K562 (cell line): Measurements from ENCODE around the gene POLR2A. TPM values are rescaled to one million over a fixed set of nuclear protein-coding genes. Genes with fewer than 3 reads are reported as not detected.
A peak's percentile ranks its signal among the peaks of the same experiment; 100 is the strongest.

Experiments used
- CCNT2 ChIP-seq: IDR thresholded peaks from 2 replicates; pipeline ENCODE4 v1.6.1; 2011; ENCODE audit warnings: borderline replicate concordance, low read depth, mild to moderate bottlenecking, moderate library complexity, mixed read lengths, low read length; ENCODE audit not compliant: insufficient read length; ENCODE audit errors: extremely low read depth
- ETS2 ChIP-seq: IDR thresholded peaks from 2 replicates; pipeline ENCODE4 v1.6.1; 2016; ENCODE audit warnings: borderline replicate concordance, missing genetic modification characterization, mild to moderate bottlenecking, moderate library complexity, missing compliant biosample characterization; ENCODE audit not compliant: poor library complexity, severe bottlenecking
- KAT7 ChIP-seq: sonication (generic); formaldehyde crosslinking; IDR thresholded peaks from 2 replicates; pipeline ENCODE4 v1.8.0; 2022; ENCODE audit warnings: missing genetic modification reagents, mild to moderate bottlenecking, borderline replicate concordance
- KLF13 ChIP-seq: fragments of 450-650 bp; IDR thresholded peaks from 2 replicates; pipeline ENCODE4 v1.6.1; 2016; ENCODE audit warnings: missing genetic modification characterization, low read depth, mild to moderate bottlenecking, missing compliant biosample characterization, moderate library complexity, borderline replicate concordance
- MEIS2 ChIP-seq: fragments of 450-650 bp; IDR thresholded peaks from 2 replicates; pipeline ENCODE4 v1.6.1; 2014; ENCODE audit warnings: mild to moderate bottlenecking; ENCODE audit not compliant: partially characterized antibody
- MXI1 ChIP-seq: IDR thresholded peaks from 2 replicates; pipeline ENCODE4 v1.6.1; 2011; ENCODE audit warnings: low read depth, mild to moderate bottlenecking, improper control_type of control experiment, low read length
- NFIC ChIP-seq: fragments of 450-650 bp; IDR thresholded peaks from 2 replicates; pipeline ENCODE4 v1.6.1; 2017; ENCODE audit warnings: mild to moderate bottlenecking, inconsistent platforms
- PHF8 ChIP-seq: fragments of 200-600 bp; sonication (generic); IDR thresholded peaks from 2 replicates; pipeline ENCODE4 v1.6.1; 2012; ENCODE audit warnings: mixed run types, mild to moderate bottlenecking, inconsistent platforms, low read length, moderate library complexity, borderline replicate concordance
- TAF1 ChIP-seq: IDR thresholded peaks from 2 replicates; pipeline ENCODE4 v1.6.1; 2011; ENCODE audit warnings: mild to moderate bottlenecking, low read length, moderate library complexity; ENCODE audit not compliant: insufficient read depth, control insufficient read depth, severe bottlenecking; ENCODE audit errors: extremely low read depth
- ZBTB1 ChIP-seq: sonication (generic); formaldehyde crosslinking; IDR thresholded peaks from 2 replicates; pipeline ENCODE4 v1.8.1; 2023; ENCODE audit warnings: missing genetic modification reagents, low read depth, mild to moderate bottlenecking, borderline replicate concordance
- ZBTB7A ChIP-seq: IDR thresholded peaks from 2 replicates; pipeline ENCODE4 v1.6.1; 2011; ENCODE audit warnings: low read depth, mild to moderate bottlenecking, low read length, moderate library complexity, borderline replicate concordance; ENCODE audit not compliant: control insufficient read depth
- polyA plus RNA-seq, 8 experiments: library from polyadenylated mRNA; depleted of rRNA in 4 of 8; stranded (reverse) in 5 of 8; unstranded in 3 of 8; fragments of >200 nt; fragmentation: Nextera tagmentation in 2 of 8; fragmentation: Illumina TruSeq in 1 of 8; extraction: Ambion mirVana in 2 of 8; extraction: Trizol in 1 of 8; gene quantifications; 2 replicates each; pipeline versions ENCODE4 v1.2.1 to v1.2.3, GENCODE V29; 2011 to 2014; ENCODE audit warnings: inconsistent platforms in 1 of 8, missing spikeins in 1 of 8
- total RNA-seq, 7 experiments: library from RNA; depleted of rRNA in 6 of 7; stranded (reverse); fragments of >200 nt in 6 of 7; fragmentation: Illumina TruSeq in 2 of 7; extraction: Trizol in 2 of 7; gene quantifications; 2 replicates each; pipeline versions ENCODE4 v1.2.1 to v1.2.3, GENCODE V29; 2011 to 2021; ENCODE audit warnings: low replicate concordance in 1 of 7
- TF ChIP-seq, protein P1 (sequence below): fragments of 200-800 bp; sonication (Bioruptor generic); IDR thresholded peaks from 2 replicates; pipeline ENCODE4 v1.6.1; 2016; ENCODE audit warnings: missing genetic modification characterization, missing compliant biosample characterization
- TF ChIP-seq, protein P2 (sequence below), 2 experiments: IDR thresholded peaks; 2 replicates each; pipeline ENCODE4 v1.6.1; 2012; ENCODE audit warnings: improper control_type of control experiment in 2 of 2, low read depth in 2 of 2, low read length in 2 of 2, borderline replicate concordance in 1 of 2
- TF ChIP-seq, protein P3 (sequence below): fragments of 450-650 bp; IDR thresholded peaks from 2 replicates; pipeline ENCODE4 v1.6.1; 2016; ENCODE audit warnings: borderline replicate concordance

The POLR2A gene
- total and polyA plus RNA-seq, 9 of the 15 experiments (the other 6 are each of a cell fraction or from before 2014, with no cell fraction given): 1.3 to 109 (median 12.4) TPM

DNA sequence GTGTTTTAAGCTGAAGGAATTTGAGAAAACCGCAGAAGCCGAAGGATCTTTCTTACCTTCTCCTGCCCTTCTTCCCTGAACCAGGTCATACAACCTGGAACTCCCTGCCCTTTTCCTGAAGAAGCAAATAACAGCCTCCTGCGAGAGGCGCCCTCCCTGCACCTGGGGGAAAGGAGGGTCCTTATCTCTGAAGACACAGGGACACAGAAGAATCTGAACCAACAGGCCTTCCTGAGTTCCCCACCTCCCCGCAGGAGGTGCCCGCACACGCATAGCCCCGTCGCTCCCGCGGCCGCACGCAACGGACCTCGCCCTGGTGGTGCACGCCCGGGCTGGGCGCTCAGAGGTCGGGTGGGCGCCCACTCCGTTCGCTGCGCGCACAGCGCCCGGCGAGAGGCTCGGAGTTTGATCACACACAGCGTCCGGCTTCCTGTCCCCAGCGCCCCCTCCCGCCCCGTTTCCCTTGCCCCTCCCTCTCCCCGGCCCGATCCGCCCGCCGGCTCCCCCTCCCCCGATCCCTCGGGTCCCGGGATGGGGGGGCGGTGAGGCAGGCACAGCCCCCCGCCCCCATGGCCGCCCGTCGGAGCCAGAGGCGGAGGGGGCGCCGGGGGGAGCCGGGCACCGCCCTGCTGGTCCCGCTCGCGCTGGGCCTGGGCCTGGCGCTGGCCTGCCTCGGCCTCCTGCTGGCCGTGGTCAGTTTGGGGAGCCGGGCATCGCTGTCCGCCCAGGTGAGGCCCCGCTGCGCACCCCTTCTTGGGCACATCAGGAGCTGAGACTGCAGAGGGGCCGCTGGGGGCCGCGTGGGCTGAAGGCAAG is 64.6 kb downstream of the POLR2A start, which contains the start of gene TNFSF12 (continued):
- TF ChIP-seq, protein P1, sequence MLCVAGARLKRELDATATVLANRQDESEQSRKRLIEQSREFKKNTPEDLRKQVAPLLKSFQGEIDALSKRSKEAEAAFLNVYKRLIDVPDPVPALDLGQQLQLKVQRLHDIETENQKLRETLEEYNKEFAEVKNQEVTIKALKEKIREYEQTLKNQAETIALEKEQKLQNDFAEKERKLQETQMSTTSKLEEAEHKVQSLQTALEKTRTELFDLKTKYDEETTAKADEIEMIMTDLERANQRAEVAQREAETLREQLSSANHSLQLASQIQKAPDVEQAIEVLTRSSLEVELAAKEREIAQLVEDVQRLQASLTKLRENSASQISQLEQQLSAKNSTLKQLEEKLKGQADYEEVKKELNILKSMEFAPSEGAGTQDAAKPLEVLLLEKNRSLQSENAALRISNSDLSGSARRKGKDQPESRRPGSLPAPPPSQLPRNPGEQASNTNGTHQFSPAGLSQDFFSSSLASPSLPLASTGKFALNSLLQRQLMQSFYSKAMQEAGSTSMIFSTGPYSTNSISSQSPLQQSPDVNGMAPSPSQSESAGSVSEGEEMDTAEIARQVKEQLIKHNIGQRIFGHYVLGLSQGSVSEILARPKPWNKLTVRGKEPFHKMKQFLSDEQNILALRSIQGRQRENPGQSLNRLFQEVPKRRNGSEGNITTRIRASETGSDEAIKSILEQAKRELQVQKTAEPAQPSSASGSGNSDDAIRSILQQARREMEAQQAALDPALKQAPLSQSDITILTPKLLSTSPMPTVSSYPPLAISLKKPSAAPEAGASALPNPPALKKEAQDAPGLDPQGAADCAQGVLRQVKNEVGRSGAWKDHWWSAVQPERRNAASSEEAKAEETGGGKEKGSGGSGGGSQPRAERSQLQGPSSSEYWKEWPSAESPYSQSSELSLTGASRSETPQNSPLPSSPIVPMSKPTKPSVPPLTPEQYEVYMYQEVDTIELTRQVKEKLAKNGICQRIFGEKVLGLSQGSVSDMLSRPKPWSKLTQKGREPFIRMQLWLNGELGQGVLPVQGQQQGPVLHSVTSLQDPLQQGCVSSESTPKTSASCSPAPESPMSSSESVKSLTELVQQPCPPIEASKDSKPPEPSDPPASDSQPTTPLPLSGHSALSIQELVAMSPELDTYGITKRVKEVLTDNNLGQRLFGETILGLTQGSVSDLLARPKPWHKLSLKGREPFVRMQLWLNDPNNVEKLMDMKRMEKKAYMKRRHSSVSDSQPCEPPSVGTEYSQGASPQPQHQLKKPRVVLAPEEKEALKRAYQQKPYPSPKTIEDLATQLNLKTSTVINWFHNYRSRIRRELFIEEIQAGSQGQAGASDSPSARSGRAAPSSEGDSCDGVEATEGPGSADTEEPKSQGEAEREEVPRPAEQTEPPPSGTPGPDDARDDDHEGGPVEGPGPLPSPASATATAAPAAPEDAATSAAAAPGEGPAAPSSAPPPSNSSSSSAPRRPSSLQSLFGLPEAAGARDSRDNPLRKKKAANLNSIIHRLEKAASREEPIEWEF (CRISPR knock-in tag): no peak
- peak; percentile 44; the same call in 1 of the 2 replicates for TF ChIP-seq ZBTB7A
- TF ChIP-seq NFIC: no peak
- TF ChIP-seq, protein P2, sequence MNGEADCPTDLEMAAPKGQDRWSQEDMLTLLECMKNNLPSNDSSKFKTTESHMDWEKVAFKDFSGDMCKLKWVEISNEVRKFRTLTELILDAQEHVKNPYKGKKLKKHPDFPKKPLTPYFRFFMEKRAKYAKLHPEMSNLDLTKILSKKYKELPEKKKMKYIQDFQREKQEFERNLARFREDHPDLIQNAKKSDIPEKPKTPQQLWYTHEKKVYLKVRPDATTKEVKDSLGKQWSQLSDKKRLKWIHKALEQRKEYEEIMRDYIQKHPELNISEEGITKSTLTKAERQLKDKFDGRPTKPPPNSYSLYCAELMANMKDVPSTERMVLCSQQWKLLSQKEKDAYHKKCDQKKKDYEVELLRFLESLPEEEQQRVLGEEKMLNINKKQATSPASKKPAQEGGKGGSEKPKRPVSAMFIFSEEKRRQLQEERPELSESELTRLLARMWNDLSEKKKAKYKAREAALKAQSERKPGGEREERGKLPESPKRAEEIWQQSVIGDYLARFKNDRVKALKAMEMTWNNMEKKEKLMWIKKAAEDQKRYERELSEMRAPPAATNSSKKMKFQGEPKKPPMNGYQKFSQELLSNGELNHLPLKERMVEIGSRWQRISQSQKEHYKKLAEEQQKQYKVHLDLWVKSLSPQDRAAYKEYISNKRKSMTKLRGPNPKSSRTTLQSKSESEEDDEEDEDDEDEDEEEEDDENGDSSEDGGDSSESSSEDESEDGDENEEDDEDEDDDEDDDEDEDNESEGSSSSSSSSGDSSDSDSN (IDR thresholded peaks at IDR 0.05; ENCODE audit: borderline replicate concordance in 1 of 2, low read depth in 2 of 2, low read length in 2 of 2): no peak
- TF ChIP-seq CCNT2: peak; percentile 35
- no peak for TF ChIP-seq ETS2
- TF ChIP-seq TAF1: peak; percentile 17
- no peak for TF ChIP-seq KAT7 (CRISPR knock-in tag)
- TF ChIP-seq MEIS2: no peak
- no peak for TF ChIP-seq MXI1
- no peak for TF ChIP-seq ZBTB1 (CRISPR knock-in tag)
- TF ChIP-seq, protein P3, sequence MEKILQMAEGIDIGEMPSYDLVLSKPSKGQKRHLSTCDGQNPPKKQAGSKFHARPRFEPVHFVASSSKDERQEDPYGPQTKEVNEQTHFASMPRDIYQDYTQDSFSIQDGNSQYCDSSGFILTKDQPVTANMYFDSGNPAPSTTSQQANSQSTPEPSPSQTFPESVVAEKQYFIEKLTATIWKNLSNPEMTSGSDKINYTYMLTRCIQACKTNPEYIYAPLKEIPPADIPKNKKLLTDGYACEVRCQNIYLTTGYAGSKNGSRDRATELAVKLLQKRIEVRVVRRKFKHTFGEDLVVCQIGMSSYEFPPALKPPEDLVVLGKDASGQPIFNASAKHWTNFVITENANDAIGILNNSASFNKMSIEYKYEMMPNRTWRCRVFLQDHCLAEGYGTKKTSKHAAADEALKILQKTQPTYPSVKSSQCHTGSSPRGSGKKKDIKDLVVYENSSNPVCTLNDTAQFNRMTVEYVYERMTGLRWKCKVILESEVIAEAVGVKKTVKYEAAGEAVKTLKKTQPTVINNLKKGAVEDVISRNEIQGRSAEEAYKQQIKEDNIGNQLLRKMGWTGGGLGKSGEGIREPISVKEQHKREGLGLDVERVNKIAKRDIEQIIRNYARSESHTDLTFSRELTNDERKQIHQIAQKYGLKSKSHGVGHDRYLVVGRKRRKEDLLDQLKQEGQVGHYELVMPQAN: no peak
- no peak for TF ChIP-seq KLF13
- peak; percentile 37; the same call in 1 of the 2 replicates for TF ChIP-seq PHF8
